HG03103 (cell line): ENCODE measurements around the gene MRFAP1L1.

ENCODE experiments used
- ATAC-seq: cut with Tn5 transposase; IDR thresholded peaks from one replicate; pipeline ENCODE4 v1.9.1; 2021; ENCODE audit warnings: low read depth; ENCODE audit not compliant: unreplicated experiment

MRFAP1L1 gene

DNA sequence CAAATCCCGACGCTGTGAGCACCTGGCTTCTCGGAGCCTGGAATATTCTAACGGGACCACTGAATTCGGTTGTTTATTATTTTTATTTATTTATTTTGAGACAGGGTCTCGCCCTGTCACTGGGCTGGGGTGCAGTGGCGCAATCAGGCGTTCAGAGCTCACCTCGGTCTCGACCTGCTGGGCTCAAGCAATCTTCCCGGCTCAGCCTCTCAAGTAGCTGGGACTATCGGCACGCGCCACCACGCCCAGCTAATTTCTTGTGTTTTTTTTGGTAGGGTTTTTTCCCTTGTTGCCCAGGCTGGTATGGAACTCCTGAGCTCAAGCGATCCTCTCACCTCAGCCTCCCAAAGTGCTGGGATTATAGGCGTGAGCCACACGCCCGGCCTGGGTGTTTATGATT, 37.5 kb downstream of the MRFAP1L1 start:
- ATAC-seq: no peak

DNA sequence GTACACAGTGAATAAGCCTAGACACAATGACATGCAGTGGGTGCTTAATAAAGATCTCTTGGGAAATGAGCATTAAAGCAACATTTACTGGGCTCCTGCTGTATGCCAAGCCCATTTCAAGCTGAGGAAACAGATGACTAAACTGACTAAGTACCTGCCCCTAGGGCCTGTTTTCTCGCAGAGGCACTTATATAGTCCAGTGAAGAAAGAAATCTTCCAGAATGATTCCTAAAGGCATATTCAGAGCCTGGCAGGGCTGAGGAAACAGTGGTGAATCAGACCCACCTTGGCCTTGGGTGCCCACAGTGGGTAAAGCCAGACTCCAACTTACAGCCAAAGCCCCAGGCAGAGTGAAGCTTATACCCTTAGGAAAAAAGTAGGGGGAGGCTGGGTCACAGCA, 38.0 kb downstream of the MRFAP1L1 start:
- no peak for ATAC-seq

DNA sequence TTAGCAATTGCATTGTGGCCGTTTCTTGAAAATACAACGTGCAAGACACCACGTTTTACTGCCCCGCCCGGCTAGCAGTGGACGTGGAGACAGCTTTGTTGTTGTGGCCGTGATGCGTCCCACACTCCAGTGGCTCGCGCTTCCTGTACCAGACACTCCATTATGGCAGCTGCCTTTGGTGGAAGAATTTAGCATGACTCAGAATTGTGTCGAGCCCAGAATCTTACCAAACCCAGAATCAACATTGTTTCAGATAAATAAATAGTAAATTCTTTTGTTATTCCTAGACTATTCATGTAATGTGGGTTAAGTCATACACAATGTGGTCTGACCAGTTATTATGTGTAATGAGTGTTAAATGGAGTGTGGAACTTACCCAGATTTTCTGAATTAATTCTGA, 41.3 kb downstream of the MRFAP1L1 start:
- ATAC-seq: no peak

DNA sequence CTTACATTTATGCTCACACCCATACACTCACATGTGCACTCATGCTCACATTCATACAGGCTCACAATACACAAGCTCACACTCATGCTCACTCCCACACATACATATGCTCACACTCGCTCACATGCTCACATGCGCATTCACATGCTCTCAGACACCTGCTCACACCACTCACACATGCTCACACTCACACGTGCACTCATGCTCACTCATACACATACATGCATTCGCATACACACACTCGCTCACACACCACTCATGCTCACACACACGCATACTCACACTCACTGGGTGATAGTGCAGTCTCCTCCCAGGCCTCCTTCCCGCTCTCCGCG, 44.4 kb downstream of the MRFAP1L1 start:
- no peak for ATAC-seq

DNA sequence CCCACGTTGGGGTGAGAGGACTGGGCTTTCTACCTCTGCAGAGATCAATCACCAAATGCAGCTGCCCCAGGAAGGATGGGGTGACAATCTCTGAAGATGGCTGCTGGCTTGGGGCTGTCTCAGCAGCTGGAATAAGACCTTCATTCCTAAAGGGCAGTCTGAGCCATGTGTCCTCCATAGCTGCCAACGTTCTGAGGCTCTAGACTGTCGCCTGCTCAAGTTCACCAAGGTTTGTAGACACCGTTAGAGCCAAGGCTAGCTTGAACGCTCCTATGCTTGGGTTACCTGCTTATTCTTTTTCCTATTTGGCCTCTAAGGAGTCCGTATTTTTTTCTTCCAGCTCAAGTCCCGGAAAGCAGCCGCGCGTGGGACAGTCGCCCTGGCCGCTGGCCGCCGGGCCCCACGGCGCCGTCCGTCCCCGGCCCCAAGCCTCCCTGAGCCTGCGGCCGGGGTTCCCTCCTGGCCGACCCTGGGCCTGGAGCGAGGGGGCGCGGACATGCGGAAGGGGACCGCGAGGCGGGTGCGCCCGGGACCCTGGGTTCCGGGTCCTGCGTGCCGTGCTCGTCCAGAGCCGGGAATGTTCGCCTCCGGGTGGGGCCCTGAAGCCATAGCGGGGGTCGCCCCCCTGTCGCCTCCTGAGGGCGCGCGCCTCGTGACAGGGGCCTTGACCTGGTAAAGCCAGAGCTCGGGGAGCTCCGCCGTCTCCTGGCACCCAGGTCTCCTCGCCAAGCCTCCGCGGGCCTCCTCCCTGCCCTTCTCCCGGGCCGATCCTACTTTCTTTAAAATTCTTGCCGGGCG, 45.9 kb downstream of the MRFAP1L1 start:
- no peak for ATAC-seq

DNA sequence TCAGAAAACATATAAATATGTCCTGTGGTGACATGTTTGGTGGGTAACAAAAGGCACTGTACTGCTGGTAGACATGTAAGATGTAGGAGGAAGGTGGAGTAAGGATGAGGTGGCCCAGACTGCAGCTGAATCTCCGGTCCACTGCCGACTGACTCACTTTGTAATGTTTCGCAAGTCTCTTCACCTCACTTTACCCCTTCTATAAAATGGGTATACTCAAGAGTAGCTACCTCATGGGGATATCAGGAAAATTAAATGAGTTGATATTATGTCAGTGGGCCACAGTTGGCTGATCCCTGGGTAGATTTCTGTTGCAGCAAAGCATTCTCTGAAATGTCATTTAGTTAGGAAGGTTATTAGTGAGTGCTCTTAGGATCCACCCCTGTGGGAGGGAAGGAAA, 47.1 kb downstream of the MRFAP1L1 start:
- no peak for ATAC-seq

DNA sequence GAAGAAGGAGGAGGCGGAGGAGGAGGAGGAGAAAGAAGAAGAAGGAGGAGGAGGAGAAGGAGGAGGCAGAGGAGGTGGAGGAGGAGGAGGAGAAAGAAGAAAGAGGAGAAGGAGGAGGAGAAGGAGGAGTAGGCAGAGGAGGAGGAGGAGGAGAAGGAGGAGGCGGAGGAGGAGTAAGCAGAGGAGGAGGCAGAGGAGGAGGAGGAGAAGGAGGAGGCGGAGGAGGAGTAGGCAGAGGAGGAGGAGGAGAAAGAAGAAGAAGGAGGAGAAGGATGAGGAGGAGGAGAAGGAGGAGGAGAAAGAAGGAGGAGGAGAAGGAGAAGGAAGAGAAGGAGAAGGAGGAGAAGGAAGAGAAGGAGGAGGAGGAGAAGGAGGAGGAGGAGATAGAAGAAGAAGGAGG, 49.2 kb downstream of the MRFAP1L1 start:
- ATAC-seq: no peak

DNA sequence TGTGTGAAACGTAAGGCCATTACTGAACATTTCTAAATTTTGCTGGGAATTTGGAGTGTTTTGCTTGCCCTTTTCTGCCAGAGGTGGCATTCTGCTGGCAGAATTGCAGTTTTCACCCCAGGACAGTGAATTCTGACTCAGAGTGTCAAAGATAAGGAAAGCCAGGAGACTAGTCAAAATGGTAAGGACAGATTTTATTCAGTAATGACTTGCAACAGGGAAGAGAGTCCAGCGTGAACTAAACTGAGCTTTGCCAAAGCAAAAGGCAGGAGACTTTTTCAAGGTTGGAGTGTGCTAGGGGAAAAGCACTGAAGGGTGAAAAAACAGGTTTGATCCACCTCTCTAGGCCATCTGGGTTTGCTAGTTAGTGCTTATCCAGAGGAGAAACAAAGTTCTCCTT, 49.8 kb downstream of the MRFAP1L1 start:
- ATAC-seq: no peak

DNA sequence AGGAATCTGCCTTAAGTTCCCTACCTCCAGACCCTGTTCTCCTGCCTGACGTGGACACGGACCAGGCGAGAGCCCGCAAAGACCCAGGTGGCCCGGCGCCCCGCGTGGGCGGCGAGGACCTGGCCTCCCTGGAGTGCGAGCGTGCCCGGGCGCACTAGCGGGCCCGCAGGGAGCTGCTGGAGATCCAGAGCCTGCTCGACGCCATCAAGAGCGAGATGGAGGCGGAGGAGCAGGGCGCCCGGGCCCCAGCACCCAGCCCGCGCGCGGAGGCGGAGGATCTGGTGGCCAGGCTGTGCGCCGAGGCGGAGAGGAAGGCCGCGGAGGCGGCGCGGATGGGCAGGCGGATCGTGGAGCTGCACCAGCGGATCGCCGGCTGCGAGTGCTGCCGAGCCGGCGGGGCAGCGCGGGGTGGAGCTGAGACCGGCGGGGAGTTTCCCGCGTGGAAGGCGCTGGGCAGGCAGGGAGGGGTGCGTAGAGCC, 51.0 kb downstream of the MRFAP1L1 start:
- no peak for ATAC-seq

DNA sequence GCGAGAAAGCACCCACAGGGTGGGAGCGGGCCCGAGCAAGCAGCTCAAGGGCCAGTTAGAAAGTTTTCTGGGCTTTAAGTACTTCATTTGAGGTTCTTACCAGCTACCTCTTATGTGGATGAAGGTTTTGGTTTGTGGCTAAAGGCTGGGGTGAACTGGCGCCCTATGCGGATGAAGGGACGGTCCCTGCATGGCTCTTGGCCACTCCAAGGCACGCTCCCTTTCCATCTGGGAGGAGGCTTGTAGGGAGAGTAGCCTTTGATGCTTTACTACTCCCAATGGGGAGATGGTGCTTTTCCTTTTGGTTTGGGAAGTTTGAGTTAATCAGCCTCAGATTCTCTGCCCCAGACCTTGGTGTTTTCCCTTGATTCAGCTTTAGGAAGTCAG, 51.5 kb downstream of the MRFAP1L1 start:
- ATAC-seq: no peak
